Brain microvascular endothelial cell (primary cell): ENCODE measurements around the gene ARFGAP1.

Experiments
- DNase-seq: peaks from one replicate; pipeline ENCODE4 v3.0.0-alpha.2; 2020
- H3K27ac ChIP-seq: fragments of 250-450 bp; sonication (Bioruptor Pico); 2 replicates; pipeline ENCODE4 v1.5.1; 2020; ENCODE audit warnings: mild to moderate bottlenecking, moderate library complexity
- H3K27me3 ChIP-seq: fragments of 250-450 bp; sonication (Bioruptor Pico); replicated peaks from 2 replicates; pipeline ENCODE4 v1.5.1; 2020; ENCODE audit warnings: mild to moderate bottlenecking
- H3K36me3 ChIP-seq: fragments of 250-450 bp; sonication (Bioruptor Pico); replicated peaks from 2 replicates; pipeline ENCODE4 v1.5.1; 2020; ENCODE audit warnings: mild to moderate bottlenecking
- H3K4me3 ChIP-seq: 2 replicates; pipeline ENCODE4 v1.5.1; 2011; ENCODE audit warnings: low read depth, mild to moderate bottlenecking, control low read depth, low read length, moderate library complexity
- CTCF ChIP-seq: IDR thresholded peaks from 2 replicates; pipeline ENCODE4 v1.5.1; 2011; ENCODE audit warnings: low read depth, mild to moderate bottlenecking, moderate library complexity, low read length, control low read depth, inconsistent platforms; ENCODE audit errors: missing control alignments
- in situ Hi-C: cut with HindIII; loops from 2 replicates; pipeline ENCODE4 v1.10.0; 2017; ENCODE audit warnings: low sequenced_read_pairs, low pct_ligation_motif_present

Gene ARFGAP1

GRCh38 chr20:63243604-63244247 is 28.9 kb upstream of the ARFGAP1 start:
- H3K27me3 ChIP-seq = peaks cover 15% of the 10 kb centered on the region
- H3K27ac ChIP-seq = no peak overlapping the region
- no peak overlapping the region for H3K4me3 ChIP-seq
- in situ Hi-C loops = no loop called here
- no peak for DNase-seq
- H3K36me3 ChIP-seq = no peaks in the 10 kb centered on the region
- TF ChIP-seq CTCF = no peak

GRCh38 chr20:63244468-63244867 is 28.1 kb upstream of the ARFGAP1 start:
- no peak for TF ChIP-seq CTCF
- H3K36me3 ChIP-seq = no peaks in the 10 kb centered on the region
- no peak for DNase-seq
- H3K27me3 ChIP-seq = peaks cover 16% of the 10 kb centered on the region
- in situ Hi-C loops = no loop called here
- H3K27ac ChIP-seq = no peak overlapping the region
- no peak overlapping the region for H3K4me3 ChIP-seq

GRCh38 chr20:63246490-63247288 is 25.9 kb upstream of the ARFGAP1 start:
- Histone ChIP-seq H3K4me3 (no peak overlapping the region), H3K36me3 (no peaks in the 10 kb centered on the region), H3K27me3 (peaks cover 16% of the 10 kb centered on the region), H3K27ac (no peak overlapping the region)
- TF ChIP-seq CTCF = no peak
- in situ Hi-C loops = no loop called here
- no peak for DNase-seq

GRCh38 chr20:63247671-63248228 is 24.9 kb upstream of the ARFGAP1 start:
- DNase-seq = no peak
- no peak overlapping the region for H3K4me3 ChIP-seq
- no peak overlapping the region for H3K27ac ChIP-seq
- in situ Hi-C loops = no loop called here
- no peak for TF ChIP-seq CTCF
- no peaks in the 10 kb centered on the region for H3K36me3 ChIP-seq
- peaks cover 20% of the 10 kb centered on the region for H3K27me3 ChIP-seq

- peaks cover 31% of the 10 kb centered on the region for H3K27me3 ChIP-seq
- H3K4me3 ChIP-seq = no peak overlapping the region
- H3K27ac ChIP-seq = no peak overlapping the region
- in situ Hi-C loops = no loop called here
- no peaks in the 10 kb centered on the region for H3K36me3 ChIP-seq
- DNase-seq = no peak
- TF ChIP-seq CTCF = no peak
Observed at GRCh38 chr20:63248835-63249591, 23.6 kb upstream of the ARFGAP1 start.
